GM19023 (cell line): Measurements from ENCODE around the gene PTPN2.

Experiments
- ATAC-seq: cut with Tn5 transposase; IDR thresholded peaks from one replicate; pipeline ENCODE4 v1.9.1; 2021; ENCODE audit warnings: mild to moderate bottlenecking, moderate library complexity; ENCODE audit not compliant: unreplicated experiment

Gene PTPN2

GRCh38 chr18:12750076-12750714, 133.8 kb downstream of the PTPN2 start:
- ATAC-seq, result no peak

- no peak for ATAC-seq
Measured at GRCh38 chr18:12749121-12749520, 134.9 kb downstream of the PTPN2 start.

GRCh38 chr18:12748671-12749070, 135.4 kb downstream of the PTPN2 start:
- ATAC-seq, result no peak

- no peak for ATAC-seq
Measured at GRCh38 chr18:12747530-12748315, 136.3 kb downstream of the PTPN2 start.

- no peak for ATAC-seq
Measured at GRCh38 chr18:12745095-12745795, 138.8 kb downstream of the PTPN2 start.

GRCh38 chr18:12744103-12744502, 139.9 kb downstream of the PTPN2 start:
- ATAC-seq, result no peak

- no peak for ATAC-seq
Measured at GRCh38 chr18:12742453-12742852, 141.6 kb downstream of the PTPN2 start.
